IMR-90 (cell line): ENCODE results near the gene TAF11. TPM values are rescaled to one million over a fixed set of nuclear protein-coding genes. Genes with fewer than 3 reads are reported as not detected.

Experiments
- ATAC-seq: fragments of 200-7000 bp; cut with Tn5 transposase; 2 replicates; pipeline ENCODE4 v1.9.1; 2020; ENCODE audit warnings: low read depth, mild to moderate bottlenecking, moderate library complexity
- BruUV-seq: library from RNA; stranded (reverse); fragments of 400-500 nt; replicated peaks from 2 replicates; lab custom pipeline; 2021; lab: Mats Ljungman, UMichigan
- CTCF ChIA-PET: fragments of 300-600 bp; formaldehyde crosslinking; extraction: SDS; loops from one replicate; lab custom pipeline; 2021; ENCODE audit warnings: antibody characterized with exemption; lab: Yijun Ruan, JAX
- POLR2A ChIA-PET: fragments of 300-600 bp; sonication (Branson Sonifier 250); formaldehyde crosslinking; loops from one replicate; lab custom pipeline; 2022; ENCODE audit warnings: antibody characterized with exemption; ENCODE audit not compliant: unreplicated experiment; lab: Charles Lee
- DNase-seq: peaks from one replicate; pipeline ENCODE4 v3.0.0; 2013
- H2AFZ ChIP-seq: replicated peaks from 2 replicates; pipeline ENCODE3; 2013; ENCODE audit warnings: low read length, mild to moderate bottlenecking; ENCODE audit not compliant: poor library complexity
- H2AK5ac ChIP-seq: 2 replicates; pipeline ENCODE4 v1.6.1; 2013; ENCODE audit warnings: low read depth, low read length, inconsistent platforms
- H2AK9ac ChIP-seq: replicated peaks from 2 replicates; pipeline ENCODE3; 2013; ENCODE audit warnings: mild to moderate bottlenecking, low read depth, low read length, moderate library complexity; ENCODE audit not compliant: poor library complexity
- H2BK120ac ChIP-seq: 2 replicates; pipeline ENCODE4 v1.6.1; 2013; ENCODE audit warnings: low read depth, low read length, inconsistent platforms
- H2BK15ac ChIP-seq: 3 replicates; pipeline ENCODE4 v1.6.1; 2013; ENCODE audit warnings: low read depth, low read length, inconsistent platforms
- H2BK20ac ChIP-seq: 2 replicates; pipeline ENCODE4 v1.6.1; 2013; ENCODE audit warnings: low read depth, mild to moderate bottlenecking, inconsistent platforms, low read length, moderate library complexity
- H2BK5ac ChIP-seq: 2 replicates; pipeline ENCODE4 v1.6.1; 2013; ENCODE audit warnings: mild to moderate bottlenecking, low read depth, low read length, inconsistent platforms; ENCODE audit not compliant: poor library complexity, severe bottlenecking
- H3K14ac ChIP-seq: replicated peaks from 2 replicates; pipeline ENCODE4 v1.6.1; 2013; ENCODE audit warnings: low read depth, low read length, inconsistent platforms
- H3K18ac ChIP-seq: 2 replicates; pipeline ENCODE4 v1.6.1; 2013; ENCODE audit warnings: low read depth, low read length, control low read depth
- H3K23ac ChIP-seq: 2 replicates; pipeline ENCODE4 v1.6.1; 2013; ENCODE audit warnings: low read depth, low read length, inconsistent platforms
- H3K27ac ChIP-seq: 2 replicates; pipeline ENCODE4 v1.5.1; 2013; ENCODE audit warnings: mild to moderate bottlenecking, control low read depth, low read length; ENCODE audit not compliant: insufficient read depth
- H3K27me3 ChIP-seq: 2 replicates; pipeline ENCODE4 v1.6.1; 2013; ENCODE audit warnings: low read length; ENCODE audit not compliant: control insufficient read depth, insufficient read depth
- H3K36me3 ChIP-seq: 2 replicates; pipeline ENCODE4 v1.6.1; 2013; ENCODE audit warnings: low read length, mixed read lengths; ENCODE audit not compliant: control insufficient read depth, insufficient read depth
- H3K4ac ChIP-seq: 2 replicates; pipeline ENCODE4 v1.6.1; 2013; ENCODE audit warnings: low read depth, low read length, inconsistent platforms
- H3K4me1 ChIP-seq: 2 replicates; pipeline ENCODE4 v1.6.1; 2013; ENCODE audit warnings: low read length, mixed read lengths; ENCODE audit not compliant: control insufficient read depth, insufficient read depth
- H3K4me2 ChIP-seq: 2 replicates; pipeline ENCODE4 v1.6.1; 2013; ENCODE audit warnings: low read depth, mild to moderate bottlenecking, control low read depth, low read length, moderate library complexity
- H3K4me3 ChIP-seq: 2 replicates; pipeline ENCODE4 v1.5.1; 2013; ENCODE audit warnings: low read depth, mild to moderate bottlenecking, control low read depth, low read length, moderate library complexity; ENCODE audit not compliant: insufficient read depth
- H3K56ac ChIP-seq: 2 replicates; pipeline ENCODE4 v1.6.1; 2013; ENCODE audit warnings: low read length, inconsistent platforms; ENCODE audit not compliant: insufficient read depth; ENCODE audit errors: extremely low read depth
- H3K79me1 ChIP-seq, 2 experiments: 2 replicates each; pipeline ENCODE4 v1.6.1; 2013; ENCODE audit warnings: low read length in 2 of 2, inconsistent platforms in 1 of 2, low read depth in 1 of 2
- H3K9ac ChIP-seq: 2 replicates; pipeline ENCODE4 v1.6.1; 2013; ENCODE audit warnings: low read depth, low read length, control low read depth
- H3K9me1 ChIP-seq: 2 replicates; pipeline ENCODE4 v1.6.1; 2013; ENCODE audit warnings: low read length, inconsistent platforms; ENCODE audit not compliant: insufficient read depth
- H3K9me3 ChIP-seq: 2 replicates; pipeline ENCODE4 v1.6.1; 2013; ENCODE audit warnings: low read length; ENCODE audit not compliant: control insufficient read depth, insufficient read depth
- H4K20me1 ChIP-seq: 2 replicates; pipeline ENCODE4 v1.6.1; 2013; ENCODE audit warnings: low read length, inconsistent platforms; ENCODE audit not compliant: insufficient read depth
- H4K5ac ChIP-seq: 2 replicates; pipeline ENCODE4 v1.6.1; 2013; ENCODE audit warnings: mild to moderate bottlenecking, low read depth, low read length, control low read depth
- H4K8ac ChIP-seq, 2 experiments: 2 replicates each; pipeline ENCODE4 v1.6.1; 2013; ENCODE audit warnings: low read depth in 2 of 2, low read length in 2 of 2, control low read depth in 1 of 2, inconsistent platforms in 1 of 2
- H4K91ac ChIP-seq: 2 replicates; pipeline ENCODE4 v1.6.1; 2013; ENCODE audit warnings: low read depth, low read length, inconsistent platforms; ENCODE audit not compliant: insufficient read depth
- BHLHE40 ChIP-seq: fragments of 150-350 bp; IDR thresholded peaks from 2 replicates; pipeline ENCODE4 v1.6.1; 2016; ENCODE audit warnings: mild to moderate bottlenecking, low read depth, low read length
- CEBPB ChIP-seq: IDR thresholded peaks from 2 replicates; pipeline ENCODE4 v1.6.1; 2012; ENCODE audit warnings: low read depth, low read length, improper control_type of control experiment
- CHD1 ChIP-seq: IDR thresholded peaks from 2 replicates; pipeline ENCODE4 v1.6.1; 2012; ENCODE audit warnings: low read depth, low read length, improper control_type of control experiment
- FOS ChIP-seq: fragments of 150-350 bp; IDR thresholded peaks from 2 replicates; pipeline ENCODE4 v1.6.1; 2016; ENCODE audit warnings: low read depth, low read length
- MAFK ChIP-seq: IDR thresholded peaks from 2 replicates; pipeline ENCODE4 v1.6.1; 2012; ENCODE audit warnings: low read depth, low read length, improper control_type of control experiment
- MXI1 ChIP-seq: IDR thresholded peaks from 2 replicates; pipeline ENCODE4 v1.6.1; 2012; ENCODE audit warnings: low read depth, mild to moderate bottlenecking, low read length, moderate library complexity, borderline replicate concordance
- NFE2L2 ChIP-seq: fragments of 150-350 bp; IDR thresholded peaks from 2 replicates; pipeline ENCODE4 v1.6.1; 2016; ENCODE audit warnings: low read depth, mild to moderate bottlenecking, low read length
- POLR2A ChIP-seq: IDR thresholded peaks from 2 replicates; pipeline ENCODE4 v1.6.1; 2012; ENCODE audit warnings: mild to moderate bottlenecking, low read depth, low read length
- RCOR1 ChIP-seq: IDR thresholded peaks from 2 replicates; pipeline ENCODE4 v1.6.1; 2012; ENCODE audit warnings: mild to moderate bottlenecking, low read length, improper control_type of control experiment; ENCODE audit not compliant: insufficient replicate concordance
- RFX5 ChIP-seq: IDR thresholded peaks from 2 replicates; pipeline ENCODE4 v1.8.0; 2012; ENCODE audit warnings: low read depth, mild to moderate bottlenecking, low read length, moderate library complexity
- SMC3 ChIP-seq: fragments of 150-350 bp; IDR thresholded peaks from 2 replicates; pipeline ENCODE4 v1.6.1; 2016; ENCODE audit warnings: low read depth, mild to moderate bottlenecking, antibody characterized with exemption, low read length, moderate library complexity
- WGBS, 2 experiments: methylation state at CpG; one replicate each; pipeline versions ENCODE4 v1.1.5 to v1.1.7; 2013; ENCODE audit warnings: missing lambda C conversion rate in 2 of 2; ENCODE audit not compliant: insufficient read length in 1 of 2; ENCODE audit errors: extremely low coverage in 2 of 2; 5-methylcytosine and 5-hydroxymethylcytosine counted together
- dilution Hi-C: fragments of 300-500 bp; cut with HindIII; formaldehyde crosslinking; loops from one replicate; pipeline ENCODE4 v1.14.3; 2018; ENCODE audit warnings: low sequenced_read_pairs; ENCODE audit not compliant: unreplicated experiment
- in situ Hi-C: fragments of 300-500 bp; cut with MboI; formaldehyde crosslinking; loops from 3 replicates; pipeline ENCODE4 v1.14.3; 2019; ENCODE audit warnings: low sequenced_read_pairs, inconsistent platforms, mixed read lengths
- intact Hi-C: fragments of 100-400 bp; cut with micrococcal nuclease; formaldehyde crosslinking; loops from 2 replicates; pipeline ENCODE4 v1.10.0; 2022
- polyA plus RNA-seq, 3 experiments: library from polyadenylated mRNA; depleted of rRNA; stranded (reverse); fragments of >200 nt; gene quantifications; 2 replicates each; pipeline ENCODE4 v1.2.3, GENCODE V29; 2012; ENCODE audit warnings: low replicate concordance in 1 of 3
- total RNA-seq: library from RNA; depleted of rRNA; stranded (reverse); fragments of >200 nt; gene quantifications from 2 replicates; pipeline ENCODE4 v1.2.3, GENCODE V29; 2012
- TF ChIP-seq, protein P1 (sequence below): conservative IDR thresholded peaks from 2 replicates; pipeline ENCODE4 v1.5.1; 2012; ENCODE audit warnings: mild to moderate bottlenecking, low read depth, low read length, improper control_type of control experiment

The TAF11 gene
- total and polyA plus RNA-seq, 2 of the 4 experiments (the other 2 are of a cell fraction), result 12.7 to 23.3 TPM

DNA sequence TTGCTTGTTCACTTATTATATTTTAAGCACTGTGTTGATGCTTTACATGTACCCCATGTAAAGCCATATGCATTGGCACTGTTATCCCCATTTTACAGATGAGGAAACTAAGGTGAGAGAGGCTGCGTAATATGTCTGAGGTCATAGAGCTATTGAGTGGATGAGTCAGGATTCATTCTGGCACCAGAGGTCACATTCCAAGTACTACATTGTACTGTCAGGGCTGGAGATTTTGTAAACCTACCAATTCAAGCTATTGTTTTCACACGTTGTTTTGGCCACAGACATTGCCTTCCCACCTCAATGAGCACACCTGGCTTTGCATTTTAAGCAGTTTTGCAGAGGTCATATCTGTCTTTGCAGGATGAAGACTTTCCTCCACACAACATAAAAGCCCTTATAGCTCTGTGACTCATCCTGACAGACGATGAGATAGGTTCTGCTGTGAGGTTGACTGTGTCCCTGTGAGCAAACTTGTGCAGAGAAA is 34.4 kb upstream of the TAF11 start:
- H3K27ac ChIP-seq, result no peak overlapping the region
- peaks cover 23% of the 10 kb centered on the region; the same call in 1 of the 2 replicates for H4K20me1 ChIP-seq
- TF ChIP-seq SMC3, result no peak
- TF ChIP-seq RCOR1, result peak; percentile 100
- TF ChIP-seq, protein P1, sequence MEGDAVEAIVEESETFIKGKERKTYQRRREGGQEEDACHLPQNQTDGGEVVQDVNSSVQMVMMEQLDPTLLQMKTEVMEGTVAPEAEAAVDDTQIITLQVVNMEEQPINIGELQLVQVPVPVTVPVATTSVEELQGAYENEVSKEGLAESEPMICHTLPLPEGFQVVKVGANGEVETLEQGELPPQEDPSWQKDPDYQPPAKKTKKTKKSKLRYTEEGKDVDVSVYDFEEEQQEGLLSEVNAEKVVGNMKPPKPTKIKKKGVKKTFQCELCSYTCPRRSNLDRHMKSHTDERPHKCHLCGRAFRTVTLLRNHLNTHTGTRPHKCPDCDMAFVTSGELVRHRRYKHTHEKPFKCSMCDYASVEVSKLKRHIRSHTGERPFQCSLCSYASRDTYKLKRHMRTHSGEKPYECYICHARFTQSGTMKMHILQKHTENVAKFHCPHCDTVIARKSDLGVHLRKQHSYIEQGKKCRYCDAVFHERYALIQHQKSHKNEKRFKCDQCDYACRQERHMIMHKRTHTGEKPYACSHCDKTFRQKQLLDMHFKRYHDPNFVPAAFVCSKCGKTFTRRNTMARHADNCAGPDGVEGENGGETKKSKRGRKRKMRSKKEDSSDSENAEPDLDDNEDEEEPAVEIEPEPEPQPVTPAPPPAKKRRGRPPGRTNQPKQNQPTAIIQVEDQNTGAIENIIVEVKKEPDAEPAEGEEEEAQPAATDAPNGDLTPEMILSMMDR, result no peak
- no peak for TF ChIP-seq MXI1
- TF ChIP-seq MAFK, result no peak
- TF ChIP-seq BHLHE40, result peak; percentile 14; the same call in 1 of the 2 replicates
- TF ChIP-seq RFX5, result no peak
- peak; percentile 72; the same call in 1 of the 2 replicates for TF ChIP-seq CEBPB
- no peak for TF ChIP-seq NFE2L2
- peak; percentile 19; the same call in 1 of the 2 replicates for TF ChIP-seq FOS
- no peak for TF ChIP-seq POLR2A
- no peak for TF ChIP-seq CHD1
- no peak overlapping the region for H3K18ac ChIP-seq
- H3K4me1 ChIP-seq, result peaks cover 1% of the 10 kb centered on the region; the same call in 1 of the 2 replicates
- H3K9me3 ChIP-seq, result no peaks in the 10 kb centered on the region
- no peak overlapping the region for H4K8ac ChIP-seq
- H3K4me3 ChIP-seq, result no peak overlapping the region
- no peak overlapping the region for H3K9ac ChIP-seq
- no peak overlapping the region for H3K4me2 ChIP-seq
- peaks cover 3 to 7% of the 10 kb centered on the region in 2 experiments for H3K79me1 ChIP-seq
- intact Hi-C loops (no loop called here), in situ Hi-C loops (no loop called here), dilution Hi-C loops (no loop called here)
- no peak overlapping the region for H3K14ac ChIP-seq
- H2AK9ac ChIP-seq, result no peak overlapping the region
- H4K91ac ChIP-seq, result no peak overlapping the region
- peaks cover 8% of the 10 kb centered on the region; the same call in 1 of the 2 replicates for H3K9me1 ChIP-seq
- no peak overlapping the region for H2BK120ac ChIP-seq
- H3K23ac ChIP-seq, result no peak overlapping the region
- no peak overlapping the region for H4K5ac ChIP-seq
- H2AFZ ChIP-seq, result no peak overlapping the region
- BruUV-seq, result no TSS peak
- 40% methylated on average over 1 of the region's 3 CpGs; no CpG with 5 or more reads in 1 of the 2 experiments for WGBS, 2 experiments
- H3K36me3 ChIP-seq, result no peaks in the 10 kb centered on the region
- DNase-seq, result peak; percentile 81
- H2AK5ac ChIP-seq, result no peak overlapping the region
- ChIA-PET CTCF (interaction anchor here (0.5 kb wide), 1 partner anchor 27 kb away, joined by 4 read pairs; no protein-coding TSS in a partner anchor), POLR2A (no interaction called here)
- no peak overlapping the region for H2BK20ac ChIP-seq
- H3K27me3 ChIP-seq, result no peaks in the 10 kb centered on the region
- no peak overlapping the region for H2BK5ac ChIP-seq
- H3K4ac ChIP-seq, result no peak overlapping the region
- H2BK15ac ChIP-seq, result no peak overlapping the region
- peak; percentile 73; the same call in 1 of the 2 replicates for ATAC-seq
- no peak overlapping the region for H3K56ac ChIP-seq
